Chondrocyte (in vitro differentiated cells): Measurements from ENCODE around the gene TMEM150A. TPM values are rescaled to one million over a fixed set of nuclear protein-coding genes. Genes with fewer than 3 reads are reported as not detected.

Source experiments
- DNase-seq: peaks from one replicate; pipeline ENCODE4 v3.0.0; 2021; ENCODE audit warnings: mixed read lengths, low spot score
- H3K27ac Mint-ChIP-seq: one replicate; pipeline ENCODE4 v1.8.0; 2021; ENCODE audit warnings: mild to moderate bottlenecking, moderate library complexity, mixed read lengths; ENCODE audit not compliant: unreplicated experiment
- H3K27me3 Mint-ChIP-seq: 2 replicates; pipeline ENCODE4 v1.8.0; 2021; ENCODE audit warnings: low read depth, mixed read lengths
- H3K36me3 Mint-ChIP-seq: 2 replicates; pipeline ENCODE4 v1.8.0; 2021; ENCODE audit warnings: low read depth, mixed read lengths
- H3K4me1 Mint-ChIP-seq: 2 replicates; pipeline ENCODE4 v1.8.0; 2021; ENCODE audit warnings: low read depth, mild to moderate bottlenecking, mixed read lengths
- H3K4me3 Mint-ChIP-seq: one replicate; pipeline ENCODE4 v1.8.0; 2021; ENCODE audit warnings: mild to moderate bottlenecking, moderate library complexity, mixed read lengths; ENCODE audit not compliant: unreplicated experiment
- H3K9me3 Mint-ChIP-seq: 2 replicates; pipeline ENCODE4 v1.8.0; 2021; ENCODE audit warnings: low read depth, mixed read lengths
- CTCF ChIP-seq: fragments of 200-600 bp; sonication (generic); IDR thresholded peaks from 2 replicates; pipeline ENCODE4 v1.5.0; 2021; ENCODE audit warnings: antibody characterized with exemption, mild to moderate bottlenecking, moderate library complexity
- total RNA-seq: library from RNA; stranded (reverse); gene quantifications from 3 replicates; pipeline ENCODE4 v1.2.1, GENCODE V29; 2021

The TMEM150A gene
- total RNA-seq, 1 donor from 2014 or later: 17.9 TPM

DNA sequence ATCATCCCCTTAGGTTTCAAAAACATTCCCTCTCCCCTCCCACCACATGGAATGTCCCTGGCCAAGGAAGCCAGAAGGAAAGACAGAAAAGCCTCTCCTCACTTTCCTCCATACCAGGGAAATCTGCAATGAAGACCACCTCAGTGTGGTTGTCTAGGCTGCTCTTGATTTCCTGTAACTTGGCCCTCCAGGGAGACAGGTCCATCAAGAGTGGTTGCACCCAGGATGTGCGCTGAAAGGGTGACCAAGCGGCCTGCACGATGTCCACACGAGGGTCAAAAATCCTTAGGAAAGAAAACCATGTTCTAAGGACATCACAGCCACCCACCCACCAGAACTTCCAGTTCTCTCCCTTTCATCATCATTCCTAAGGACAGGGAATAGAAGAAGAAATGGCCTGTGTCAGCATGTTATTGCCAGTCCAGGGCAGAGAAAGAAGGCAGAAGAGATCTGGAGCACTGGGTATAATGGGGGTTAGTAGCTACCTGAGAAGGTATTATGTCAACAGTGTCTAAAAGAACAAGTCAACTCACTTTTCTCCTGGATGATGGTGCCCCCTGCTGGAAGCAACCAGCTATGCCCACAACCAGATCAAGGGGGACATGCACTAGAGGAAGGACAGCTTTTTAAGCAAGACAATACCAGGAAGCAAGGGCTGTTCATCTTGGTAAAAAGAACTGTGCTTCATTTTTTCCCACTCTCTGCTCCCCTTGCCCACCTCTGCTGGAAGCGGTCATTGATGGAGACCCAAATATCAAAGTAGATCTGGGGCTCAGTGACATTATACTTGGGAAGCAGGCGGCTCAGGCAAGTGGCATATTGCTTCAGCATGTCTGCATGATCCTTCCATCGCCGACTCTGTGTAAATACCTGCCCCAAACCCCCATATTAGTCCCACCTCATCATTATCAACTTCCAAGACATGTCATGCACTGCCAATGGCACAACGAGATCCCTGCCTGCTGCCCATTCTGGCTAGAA is 50.5 kb downstream of the TMEM150A start:
- peaks cover 7% of the 10 kb centered on the region for H3K36me3 Mint-ChIP-seq
- no peaks in the 10 kb centered on the region for H3K27me3 Mint-ChIP-seq
- DNase-seq: no peak
- peak; percentile 97 for TF ChIP-seq CTCF
- no peak overlapping the region for H3K4me3 Mint-ChIP-seq
- no peaks in the 10 kb centered on the region for H3K9me3 Mint-ChIP-seq
- H3K27ac Mint-ChIP-seq: no peak overlapping the region
- H3K4me1 Mint-ChIP-seq: peaks cover 12% of the 10 kb centered on the region

DNA sequence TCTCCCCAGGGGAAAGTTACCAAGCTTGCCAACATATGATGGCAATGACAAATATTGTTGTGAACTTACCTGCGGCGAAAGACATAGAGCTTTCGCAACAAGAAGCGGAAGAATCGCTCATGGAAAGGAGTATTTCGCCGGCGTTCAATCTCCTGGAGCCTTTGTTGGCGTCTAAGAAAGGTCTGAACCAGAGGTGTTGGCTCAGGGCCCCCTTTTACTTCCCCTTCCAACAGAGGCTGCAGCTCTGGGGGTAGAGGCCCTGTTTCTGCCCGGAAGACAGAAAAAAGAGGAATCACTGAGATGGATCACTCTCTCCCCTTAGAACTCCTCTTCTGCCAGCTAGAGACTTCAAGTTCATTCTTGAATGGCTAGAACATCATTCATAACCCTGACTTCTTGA is 52.0 kb downstream of the TMEM150A start:
- Mint-ChIP-seq H3K9me3 (no peaks in the 10 kb centered on the region), H3K27me3 (no peaks in the 10 kb centered on the region), H3K36me3 (peaks cover 7% of the 10 kb centered on the region), H3K4me1 (peaks cover 12% of the 10 kb centered on the region), H3K27ac (peak overlapping the region; percentile 77), H3K4me3 (no peak overlapping the region)
- DNase-seq: no peak
- TF ChIP-seq CTCF: no peak

DNA sequence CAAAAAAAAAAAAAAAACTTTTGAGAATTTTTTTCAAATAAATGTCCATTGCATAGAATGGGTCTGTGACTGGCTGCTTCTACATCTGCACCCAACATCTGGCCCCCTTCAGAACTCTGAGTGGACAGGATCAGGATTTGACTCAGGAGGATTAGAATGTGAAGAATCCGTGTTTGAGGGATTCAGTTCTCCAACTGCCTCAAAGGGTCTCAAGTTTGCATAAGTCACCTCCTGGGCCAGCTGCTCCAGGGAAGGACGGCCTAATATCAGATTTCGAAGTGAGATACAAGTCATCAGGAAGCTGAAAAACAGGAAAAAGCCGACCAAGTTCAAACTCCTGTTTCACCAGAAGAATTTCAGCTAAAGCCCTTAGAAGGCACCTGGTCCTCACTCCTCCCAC is 52.7 kb downstream of the TMEM150A start:
- H3K4me1 Mint-ChIP-seq: peaks cover 12% of the 10 kb centered on the region
- DNase-seq: no peak
- peaks cover 6% of the 10 kb centered on the region for H3K36me3 Mint-ChIP-seq
- TF ChIP-seq CTCF: no peak
- peak overlapping the region; percentile 77 for H3K27ac Mint-ChIP-seq
- H3K27me3 Mint-ChIP-seq: no peaks in the 10 kb centered on the region
- H3K9me3 Mint-ChIP-seq: no peaks in the 10 kb centered on the region
- no peak overlapping the region for H3K4me3 Mint-ChIP-seq

GRCh38 chr2:85549095-85549494 is 53.4 kb downstream of the TMEM150A start:
- TF ChIP-seq CTCF: no peak

GRCh38 chr2:85548608-85548900 is 53.9 kb downstream of the TMEM150A start:
- H3K4me3 Mint-ChIP-seq: no peak overlapping the region

More at GRCh38 chr2:85549095-85549494, 53.4 kb downstream of the TMEM150A start:
- Mint-ChIP-seq H3K27ac (peak overlapping the region; percentile 77), H3K4me1 (peaks cover 15% of the 10 kb centered on the region), H3K9me3 (no peaks in the 10 kb centered on the region), H3K27me3 (no peaks in the 10 kb centered on the region), H3K36me3 (peaks cover 6% of the 10 kb centered on the region), H3K4me3 (no peak overlapping the region)
- no peak for DNase-seq

More at GRCh38 chr2:85548608-85548900, 53.9 kb downstream of the TMEM150A start:
- no peak for DNase-seq
- H3K27me3 Mint-ChIP-seq: no peaks in the 10 kb centered on the region
- peaks cover 19% of the 10 kb centered on the region for H3K4me1 Mint-ChIP-seq
- no peak for TF ChIP-seq CTCF
- peak overlapping the region; percentile 53 for H3K27ac Mint-ChIP-seq
- H3K9me3 Mint-ChIP-seq: no peaks in the 10 kb centered on the region
- H3K36me3 Mint-ChIP-seq: peaks cover 10% of the 10 kb centered on the region

Other genes starting within 250 kb of the TMEM150A start
- 35.6 to 40.3 TPM (median 36.3 TPM) in 3 replicates for gene RETSAT, start 248.2 kb downstream of the TMEM150A start, total RNA-seq
- gene ELMOD3, start 247.9 kb downstream of the TMEM150A start, total RNA-seq: 14.3 to 20.0 TPM (median 15.2 TPM) in 3 replicates
- 40.5 to 77.6 TPM (median 76.5 TPM) in 3 replicates for gene CAPG, start 192.3 kb downstream of the TMEM150A start, total RNA-seq
- gene SH2D6, start 184.0 kb downstream of the TMEM150A start, total RNA-seq: 0.47 TPM in 1 of 3 replicates, not detected in the others
- 119 to 155 TPM (median 144 TPM) in 3 replicates for gene MAT2A, start 63.5 kb downstream of the TMEM150A start, total RNA-seq
- gene GGCX, start 41.2 kb downstream of the TMEM150A start, total RNA-seq: 55.7 to 78.6 TPM (median 58.6 TPM) in 3 replicates
- gene VAMP8, start 25.1 kb downstream of the TMEM150A start, total RNA-seq: 1.6 to 2.4 TPM (median 2.1 TPM) in 3 replicates
- gene VAMP5, start 18.3 kb downstream of the TMEM150A start, total RNA-seq: 1.8 to 2.4 TPM in 2 of 3 replicates, not detected in the other
- gene RNF181, start 7.0 kb downstream of the TMEM150A start, total RNA-seq: 76.3 to 93.9 TPM (median 89.4 TPM) in 3 replicates
- 19.4 to 33.9 TPM (median 21.3 TPM) in 3 replicates for gene C2orf68, start 9.4 kb upstream of the TMEM150A start, total RNA-seq
- gene USP39, start 13.5 kb upstream of the TMEM150A start, total RNA-seq: 34.7 to 40.4 TPM (median 35.1 TPM) in 3 replicates
- gene SFTPB, start 65.5 kb upstream of the TMEM150A start, total RNA-seq: not detected in 3 replicates
- gene GNLY, start 91.7 kb upstream of the TMEM150A start, total RNA-seq: not detected in 3 replicates
- 2.2 to 10.3 TPM (median 2.7 TPM) in 3 replicates for gene ATOH8, start 151.3 kb upstream of the TMEM150A start, total RNA-seq